ENCODE results near the gene CUZD1.

The CUZD1 gene

DNA sequence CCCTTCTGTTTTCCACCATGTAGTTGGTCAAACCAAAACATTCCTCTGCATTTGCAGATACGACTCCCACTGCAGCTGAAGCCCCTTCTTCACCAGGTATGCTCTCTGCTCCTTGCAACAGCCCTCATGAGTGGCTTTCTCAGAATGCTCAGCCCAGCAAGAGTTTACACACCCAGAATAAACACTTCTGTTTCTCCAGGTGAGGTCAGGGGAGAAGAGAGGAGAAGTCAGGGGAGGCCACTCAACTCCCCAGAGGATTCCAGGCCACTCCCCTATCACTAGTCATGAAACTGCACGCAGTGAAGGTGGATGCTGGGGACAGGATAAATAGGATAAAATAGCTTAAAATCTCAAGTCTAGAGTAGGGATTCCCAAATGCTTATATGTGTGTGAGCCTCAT, 31.2 kb downstream of the CUZD1 start:
- DNase-seq (ENCODE audit: low spot score) = no peak

DNA sequence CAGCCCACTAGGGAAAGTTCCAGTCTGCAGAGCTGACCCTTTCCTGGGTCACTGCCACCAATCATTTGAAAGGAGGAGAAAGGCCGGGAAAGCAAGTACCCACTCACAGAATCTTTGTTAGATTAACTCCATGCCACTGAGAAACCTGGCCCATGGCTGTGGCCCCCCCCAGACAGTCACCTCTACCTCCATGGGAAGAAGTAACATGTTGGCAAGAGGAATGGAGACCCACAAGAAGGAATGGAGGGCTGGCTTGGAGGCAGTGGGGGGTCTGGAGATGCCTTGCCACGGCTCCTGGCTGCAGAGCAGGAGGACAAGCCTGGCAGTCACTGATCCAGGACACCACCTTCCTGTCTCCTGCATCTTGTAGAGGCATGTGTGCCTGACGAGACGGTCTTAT, 32.9 kb downstream of the CUZD1 start:
- no peak for DNase-seq (ENCODE audit: low spot score)

DNA sequence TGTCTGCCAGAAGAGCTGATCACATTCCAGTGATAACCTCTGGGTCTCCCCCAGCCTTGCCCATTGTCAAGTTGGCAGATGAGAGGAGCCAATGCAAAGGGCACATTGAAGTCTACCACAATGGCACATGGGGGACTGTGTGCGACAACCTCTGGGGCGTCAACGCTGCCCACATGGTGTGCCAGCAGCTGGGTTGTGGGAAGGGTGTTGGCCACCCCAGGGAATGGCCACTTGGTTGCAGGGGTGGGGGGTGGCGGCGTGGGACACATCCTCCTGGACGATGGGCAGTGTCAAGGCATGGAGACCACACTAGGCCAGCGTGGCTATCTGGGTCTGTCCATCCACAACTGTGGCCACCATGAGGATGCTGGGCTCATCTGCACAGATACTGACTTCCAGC, 43.4 kb downstream of the CUZD1 start:
- no peak for DNase-seq (ENCODE audit: low spot score)

GRCh38 chr10:122798704-122799231, 46.9 kb downstream of the CUZD1 start:
- DNase-seq (ENCODE audit: low spot score) = no peak

- no peak for DNase-seq (ENCODE audit: low spot score)
Measured at GRCh38 chr10:122796796-122797195, 48.9 kb downstream of the CUZD1 start.

DNA sequence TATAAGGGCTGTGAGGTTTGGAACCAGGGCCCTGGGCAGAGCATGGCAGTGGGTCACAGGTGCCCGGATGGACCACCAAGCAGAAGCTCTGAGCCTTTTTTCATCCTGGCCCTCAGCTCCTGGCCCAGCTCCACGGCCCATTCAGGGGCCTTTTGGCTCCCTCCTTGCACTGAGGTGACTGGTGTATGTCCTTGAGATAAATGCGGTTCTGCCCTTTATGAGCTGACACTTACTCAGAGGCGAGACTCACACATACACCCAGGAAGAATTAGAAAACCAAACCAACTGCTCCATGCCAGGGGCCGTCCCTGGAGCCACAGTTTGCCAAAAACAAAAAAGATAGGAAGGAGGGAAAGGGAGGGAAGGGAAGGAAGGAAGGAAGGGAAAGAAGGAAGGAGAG, 49.7 kb downstream of the CUZD1 start:
- no peak for DNase-seq (ENCODE audit: low spot score)

- DNase-seq (ENCODE audit: low spot score) = peak; percentile 9
Measured at GRCh38 chr10:122786269-122786668, 59.4 kb downstream of the CUZD1 start.

DNA sequence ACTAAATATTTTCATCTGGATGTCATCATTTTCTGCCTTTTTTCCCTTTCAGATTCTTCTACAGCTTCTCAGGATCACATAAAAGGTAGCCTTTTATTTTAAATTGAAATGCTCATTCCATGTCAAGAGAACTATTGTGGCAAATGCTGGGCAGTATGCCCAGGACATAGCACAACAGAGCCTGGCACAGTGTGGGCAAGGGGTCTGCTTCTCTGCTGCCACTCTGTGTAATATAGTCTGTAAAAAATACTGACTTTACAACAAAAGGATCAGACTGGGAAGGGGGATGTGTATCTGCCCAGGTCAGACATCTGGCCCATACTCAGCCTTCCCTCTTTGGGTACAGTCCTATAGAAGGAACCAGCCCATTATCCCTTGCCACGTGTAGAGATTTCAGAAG, 62.7 kb downstream of the CUZD1 start:
- no peak for DNase-seq (ENCODE audit: low spot score)

All from germinal center (tissue), 1 donor.